Measurements from ENCODE around the gene KRTAP5-7.

Gene KRTAP5-7

DNA sequence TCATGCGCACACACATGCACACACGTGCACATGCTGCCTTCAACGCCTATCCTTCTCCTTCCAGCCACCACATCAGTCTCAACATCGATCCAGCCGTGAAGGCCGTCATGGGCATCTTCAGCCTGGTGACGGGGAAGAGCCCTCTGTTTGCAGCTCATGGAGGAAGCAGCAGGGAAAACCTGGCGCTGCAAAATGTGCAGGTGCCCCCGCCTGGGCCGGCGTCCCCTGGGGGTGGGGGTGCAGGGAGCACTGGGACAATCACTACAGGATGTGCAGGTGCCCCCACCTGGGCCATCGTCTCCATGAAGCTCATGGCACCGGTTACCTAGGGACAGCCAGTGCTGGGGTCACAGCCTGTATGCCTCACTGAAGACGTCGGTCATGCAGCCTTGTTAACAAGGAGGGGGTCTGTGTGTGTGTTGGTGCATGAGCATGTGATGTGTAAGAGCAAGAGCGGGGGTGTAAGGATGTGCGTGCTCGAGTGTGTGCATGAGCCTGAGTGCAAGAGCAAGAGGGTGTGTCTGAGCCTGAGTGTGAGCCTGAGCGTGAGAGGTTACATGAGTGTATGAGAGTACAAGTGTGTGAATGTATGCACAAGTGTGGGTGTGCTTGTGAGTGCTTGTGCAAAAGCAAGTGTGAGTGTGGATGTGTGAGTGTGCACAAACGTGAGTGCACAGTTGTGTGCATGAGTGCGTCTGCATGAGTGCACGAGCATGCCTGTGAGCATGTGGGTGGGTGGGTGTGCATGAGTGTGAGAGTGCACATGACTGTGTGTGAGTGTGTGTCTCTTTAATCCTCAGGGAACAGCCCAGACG, 42.6 kb upstream of the KRTAP5-7 start:
- TF ChIP-seq CTCF (conservative IDR thresholded peaks at IDR 0.05) = no peak
- no peak overlapping the region for H3K27ac ChIP-seq

- TF ChIP-seq CTCF (conservative IDR thresholded peaks at IDR 0.05) = no peak
- H3K27ac ChIP-seq = no peak overlapping the region
Observed at GRCh38 chr11:71485063-71485399, 42.0 kb upstream of the KRTAP5-7 start.

- no peak for TF ChIP-seq CTCF (conservative IDR thresholded peaks at IDR 0.05)
- H3K27ac ChIP-seq = no peak overlapping the region
Observed at GRCh38 chr11:71485466-71485865, 41.6 kb upstream of the KRTAP5-7 start.

DNA sequence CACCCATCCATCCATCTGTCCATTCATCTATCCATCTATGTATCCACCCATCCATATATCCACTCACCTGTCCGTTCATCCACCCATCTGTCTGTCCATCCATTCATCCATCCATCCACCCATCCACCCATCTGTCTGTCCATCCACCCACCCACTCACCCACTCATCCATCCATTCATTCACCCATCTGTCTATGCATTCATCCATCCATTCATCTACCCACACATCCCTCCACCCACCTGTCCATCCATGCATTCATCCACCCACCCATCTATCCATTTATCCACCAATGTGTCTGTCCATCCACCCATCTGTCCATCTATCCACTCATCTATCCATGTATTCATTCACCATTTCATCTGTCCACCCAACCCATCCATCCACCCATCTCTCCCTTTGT, 40.7 kb upstream of the KRTAP5-7 start:
- TF ChIP-seq CTCF (conservative IDR thresholded peaks at IDR 0.05) = no peak
- no peak overlapping the region for H3K27ac ChIP-seq

- H3K27ac ChIP-seq = no peak overlapping the region
- TF ChIP-seq CTCF (conservative IDR thresholded peaks at IDR 0.05) = no peak
Observed at GRCh38 chr11:71488681-71489270, 38.3 kb upstream of the KRTAP5-7 start.

DNA sequence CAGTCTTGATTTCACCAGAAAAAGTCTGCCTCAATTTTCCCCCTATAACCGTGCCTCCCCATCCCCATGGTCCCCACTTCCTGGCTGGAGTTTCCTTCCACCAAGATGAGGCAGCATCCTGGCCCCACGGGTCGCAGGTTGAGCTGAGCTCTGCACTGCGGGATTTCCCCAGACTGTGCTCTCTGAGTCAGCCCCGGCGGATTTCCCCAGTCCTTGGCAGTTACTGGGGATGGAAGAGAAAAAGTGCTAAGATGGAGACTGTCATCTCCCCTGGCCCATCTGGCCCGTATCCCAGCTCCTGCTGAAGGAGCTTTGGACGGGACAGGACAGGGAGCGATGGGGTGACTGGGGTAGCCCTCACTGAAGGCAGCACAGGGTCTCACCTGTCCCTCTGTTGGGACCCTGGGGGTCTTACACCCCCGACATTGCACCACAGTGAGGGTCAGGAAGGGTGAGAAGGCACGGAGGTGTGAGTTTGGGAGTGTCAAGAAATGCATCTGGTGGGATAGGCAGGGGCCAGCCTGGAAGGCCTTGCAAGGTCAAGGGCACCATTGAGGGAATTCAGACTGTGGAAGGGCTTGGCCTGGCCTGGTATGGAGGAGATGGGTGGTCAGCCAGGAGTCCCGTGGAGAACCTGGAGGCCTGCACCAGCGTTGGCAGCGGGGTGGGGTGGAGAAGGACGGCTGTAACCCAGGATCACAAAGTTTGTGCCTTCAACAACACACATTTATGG, 37.6 kb upstream of the KRTAP5-7 start:
- TF ChIP-seq CTCF (conservative IDR thresholded peaks at IDR 0.05) = no peak
- no peak overlapping the region for H3K27ac ChIP-seq

DNA sequence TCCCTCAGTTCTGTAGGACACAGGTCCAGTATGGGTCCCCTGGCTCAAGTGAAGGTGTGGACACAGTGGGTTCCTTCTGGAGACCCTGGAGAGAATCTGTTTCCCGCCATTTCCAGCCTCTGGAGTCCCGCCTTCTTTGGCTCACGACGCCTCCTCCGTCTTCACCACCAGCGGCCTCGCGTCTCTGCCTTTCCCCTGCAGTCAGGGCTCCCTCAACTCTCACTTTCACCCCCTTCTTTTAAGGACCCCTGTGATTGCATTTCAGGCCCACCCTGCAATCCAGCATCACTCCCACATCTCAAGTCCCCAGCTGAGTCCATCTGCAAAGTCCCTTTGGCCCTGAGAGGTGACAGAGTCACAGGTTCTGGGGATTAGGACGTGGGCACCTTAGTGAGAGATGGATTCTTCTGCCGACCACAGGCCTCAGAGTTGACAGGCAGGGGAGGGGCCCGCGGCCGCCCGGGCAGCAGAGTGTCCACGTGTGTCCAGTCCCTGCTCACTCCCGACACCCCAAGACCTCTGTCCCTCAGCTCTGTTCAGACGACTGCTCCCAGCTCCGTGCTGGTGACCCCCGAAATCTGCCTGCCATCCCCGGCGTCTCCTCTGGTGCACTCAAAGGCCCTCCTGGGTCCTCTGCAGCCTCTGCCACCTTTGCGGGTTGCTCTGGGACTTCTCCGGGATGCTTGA, 36.9 kb upstream of the KRTAP5-7 start:
- no peak for TF ChIP-seq CTCF (conservative IDR thresholded peaks at IDR 0.05)
- no peak overlapping the region for H3K27ac ChIP-seq

All from VCaP (cell line).